Adrenal gland (tissue), 5 donors: ENCODE results near the gene SLAMF7.

Experiments
- POLR2A ChIP-seq, 2 donors: fragments of 450-650 bp; IDR thresholded peaks; one replicate each; pipeline ENCODE4 v1.6.1; 2017; ENCODE audit warnings: antibody characterized with exemption in 2 of 2, mild to moderate bottlenecking in 2 of 2, moderate library complexity in 1 of 2
- TF ChIP-seq, protein P1 (sequence below), 6 experiments: fragments of 450-650 bp in 4 of 6; fragments of 200-600 bp in 2 of 6; sonication (generic) in 1 of 6; IDR thresholded peaks; 1 replicate in 5 of 6; 2 replicates in 1 of 6; pipeline versions ENCODE4 v1.5.1 to v1.8.0; 2016 to 2021; ENCODE audit warnings: antibody characterized with exemption in 6 of 6, mild to moderate bottlenecking in 2 of 6, moderate library complexity in 1 of 6
- donor health status: DM: no; HTN: no; CAD: no.

DNA sequence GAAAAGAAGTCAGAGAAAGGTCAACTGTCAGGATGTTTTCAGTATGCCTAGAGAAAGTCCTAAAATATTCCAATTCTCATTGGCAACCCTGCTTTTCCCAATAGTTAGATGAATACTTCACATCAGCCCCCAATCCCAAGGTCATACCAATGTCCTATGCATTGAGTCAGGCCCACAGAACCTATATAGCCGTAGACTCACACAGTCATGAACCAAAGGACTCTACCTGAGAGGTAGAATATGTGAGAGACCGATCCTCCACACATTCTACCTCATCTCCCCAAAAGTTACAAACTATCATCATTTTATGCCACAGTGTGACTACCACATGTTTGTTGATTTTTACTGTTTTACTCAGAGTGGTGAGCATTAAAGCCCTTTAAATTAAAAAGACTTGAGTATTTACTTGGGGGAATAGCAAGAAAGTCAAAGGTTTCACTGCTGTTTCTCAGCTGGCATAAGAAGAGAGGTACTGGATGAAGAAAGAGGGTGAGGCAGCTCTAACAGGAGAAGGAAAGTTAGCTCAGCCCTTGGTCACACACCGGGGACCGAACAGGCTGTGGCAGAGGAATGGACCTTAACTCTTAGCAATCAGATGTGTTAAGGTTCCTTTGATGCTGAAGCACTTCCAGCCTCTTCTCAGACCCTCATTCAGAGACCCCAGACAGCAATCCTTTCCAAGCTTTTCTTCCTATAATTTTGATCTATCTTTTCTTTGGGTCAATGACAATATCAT, 28.4 kb upstream of the SLAMF7 start:
- TF ChIP-seq, protein P1, sequence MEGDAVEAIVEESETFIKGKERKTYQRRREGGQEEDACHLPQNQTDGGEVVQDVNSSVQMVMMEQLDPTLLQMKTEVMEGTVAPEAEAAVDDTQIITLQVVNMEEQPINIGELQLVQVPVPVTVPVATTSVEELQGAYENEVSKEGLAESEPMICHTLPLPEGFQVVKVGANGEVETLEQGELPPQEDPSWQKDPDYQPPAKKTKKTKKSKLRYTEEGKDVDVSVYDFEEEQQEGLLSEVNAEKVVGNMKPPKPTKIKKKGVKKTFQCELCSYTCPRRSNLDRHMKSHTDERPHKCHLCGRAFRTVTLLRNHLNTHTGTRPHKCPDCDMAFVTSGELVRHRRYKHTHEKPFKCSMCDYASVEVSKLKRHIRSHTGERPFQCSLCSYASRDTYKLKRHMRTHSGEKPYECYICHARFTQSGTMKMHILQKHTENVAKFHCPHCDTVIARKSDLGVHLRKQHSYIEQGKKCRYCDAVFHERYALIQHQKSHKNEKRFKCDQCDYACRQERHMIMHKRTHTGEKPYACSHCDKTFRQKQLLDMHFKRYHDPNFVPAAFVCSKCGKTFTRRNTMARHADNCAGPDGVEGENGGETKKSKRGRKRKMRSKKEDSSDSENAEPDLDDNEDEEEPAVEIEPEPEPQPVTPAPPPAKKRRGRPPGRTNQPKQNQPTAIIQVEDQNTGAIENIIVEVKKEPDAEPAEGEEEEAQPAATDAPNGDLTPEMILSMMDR (IDR thresholded peaks at IDR 0.05), result no peak
- TF ChIP-seq POLR2A (IDR thresholded peaks at IDR 0.05), result no peak
